ENCODE data around the gene FMNL2.

GRCh38 chr2:152620985-152621384 is 286.0 kb downstream of the FMNL2 start:
- TF ChIP-seq, protein P1, sequence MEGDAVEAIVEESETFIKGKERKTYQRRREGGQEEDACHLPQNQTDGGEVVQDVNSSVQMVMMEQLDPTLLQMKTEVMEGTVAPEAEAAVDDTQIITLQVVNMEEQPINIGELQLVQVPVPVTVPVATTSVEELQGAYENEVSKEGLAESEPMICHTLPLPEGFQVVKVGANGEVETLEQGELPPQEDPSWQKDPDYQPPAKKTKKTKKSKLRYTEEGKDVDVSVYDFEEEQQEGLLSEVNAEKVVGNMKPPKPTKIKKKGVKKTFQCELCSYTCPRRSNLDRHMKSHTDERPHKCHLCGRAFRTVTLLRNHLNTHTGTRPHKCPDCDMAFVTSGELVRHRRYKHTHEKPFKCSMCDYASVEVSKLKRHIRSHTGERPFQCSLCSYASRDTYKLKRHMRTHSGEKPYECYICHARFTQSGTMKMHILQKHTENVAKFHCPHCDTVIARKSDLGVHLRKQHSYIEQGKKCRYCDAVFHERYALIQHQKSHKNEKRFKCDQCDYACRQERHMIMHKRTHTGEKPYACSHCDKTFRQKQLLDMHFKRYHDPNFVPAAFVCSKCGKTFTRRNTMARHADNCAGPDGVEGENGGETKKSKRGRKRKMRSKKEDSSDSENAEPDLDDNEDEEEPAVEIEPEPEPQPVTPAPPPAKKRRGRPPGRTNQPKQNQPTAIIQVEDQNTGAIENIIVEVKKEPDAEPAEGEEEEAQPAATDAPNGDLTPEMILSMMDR (IDR thresholded peaks at IDR 0.05; ENCODE audit: insufficient read depth, low read depth, low read length), result no peak
- TF ChIP-seq EZH2 (IDR thresholded peaks at IDR 0.05; ENCODE audit: insufficient read depth, low read length), result no peak

All from astrocyte (in vitro differentiated cells and primary cell).